HCT116 (cell line): Measurements from ENCODE around the gene ART3. TPM values are rescaled to one million over a fixed set of nuclear protein-coding genes. Genes with fewer than 3 reads are reported as not detected.

Source experiments
- ATAC-seq: fragments of 200-7000 bp; cut with Tn5 transposase; 2 replicates; pipeline ENCODE4 v1.9.1; 2020; ENCODE audit warnings: mild to moderate bottlenecking, moderate library complexity
- BruUV-seq: library from RNA; stranded (reverse); fragments of 400-500 nt; replicated peaks from 2 replicates; lab custom pipeline; 2021; lab: Mats Ljungman, UMichigan
- CTCF ChIA-PET: fragments of 300-600 bp; sonication (Branson Sonifier 250); formaldehyde crosslinking; loops from one replicate; lab custom pipeline; 2021; ENCODE audit warnings: antibody characterized with exemption; lab: Charles Lee
- POLR2A ChIA-PET: fragments of 300-600, 350-600 bp; sonication (Branson Sonifier 250); formaldehyde crosslinking; loops from one replicate; lab custom pipeline; 2021; ENCODE audit warnings: antibody characterized with exemption; lab: Charles Lee
- RAD21 ChIA-PET, 2 experiments: fragments of 300-600 bp; sonication (Branson Sonifier 250); formaldehyde crosslinking; loops; one replicate each; lab custom pipeline; 2023; ENCODE audit warnings: low total read pairs in 2 of 2; ENCODE audit not compliant: uncharacterized antibody in 2 of 2, unreplicated experiment in 2 of 2, low non-redundant PET in 1 of 2; lab: Charles Lee
- DNase-seq: peaks from one replicate; pipeline ENCODE4 v3.0.0-alpha.2; 2010; ENCODE audit warnings: low read depth, low spot score
- H2AFZ ChIP-seq: fragments of 200-600 bp; shearing (Covaris generic), sonication (generic); 2 replicates; pipeline ENCODE4 v1.6.1; 2017; ENCODE audit warnings: low read depth, mixed run types, mixed read lengths, antibody characterized with exemption, low read length; ENCODE audit not compliant: poor library complexity, severe bottlenecking
- H3K27ac ChIP-seq: 2 replicates; pipeline ENCODE4 v1.5.1; 2012; ENCODE audit warnings: low read depth, low read length
- H3K27me3 ChIP-seq: fragments of 200-600 bp; sonication (generic); 2 replicates; pipeline ENCODE4 v1.6.1; 2016; ENCODE audit warnings: mixed run types, low read length, mixed read lengths; ENCODE audit not compliant: insufficient read depth
- H3K36me3 ChIP-seq, 2 experiments: fragments of 200-500 bp in 1 of 2; fragments of 200-600 bp in 1 of 2; sonication (Bioruptor generic) in 1 of 2; sonication (generic) in 1 of 2; 2 replicates each; pipeline versions ENCODE4 v1.5.1 to v1.6.1; 2014 to 2016; ENCODE audit warnings: low read length in 2 of 2, inconsistent platforms in 1 of 2, mixed read lengths in 1 of 2, mixed run types in 1 of 2; ENCODE audit not compliant: insufficient read depth in 2 of 2, control insufficient read depth in 1 of 2
- H3K4me1 ChIP-seq, 2 experiments: fragments of 200-600 bp in 1 of 2; sonication (generic) in 1 of 2; 2 replicates each; pipeline versions ENCODE4 v1.5.1 to v1.6.1; 2012 to 2017; ENCODE audit warnings: low read length in 2 of 2, inconsistent platforms in 1 of 2, mild to moderate bottlenecking in 1 of 2, mixed read lengths in 1 of 2, mixed run types in 1 of 2, moderate library complexity in 1 of 2; ENCODE audit not compliant: insufficient read depth in 2 of 2, control insufficient read depth in 1 of 2
- H3K4me2 ChIP-seq: fragments of 200-600 bp; sonication (generic); 2 replicates; pipeline ENCODE4 v1.6.1; 2017; ENCODE audit warnings: mixed run types, low read length, mixed read lengths
- H3K4me3 ChIP-seq, 2 experiments: fragments of 200-600 bp in 1 of 2; sonication (generic) in 1 of 2; replicated peaks in 1 of 2; 2 replicates each; pipeline ENCODE4 v1.5.1; 2011 to 2016; ENCODE audit warnings: low read length in 2 of 2, control low read depth in 1 of 2, low read depth in 1 of 2, mild to moderate bottlenecking in 1 of 2, mixed read lengths in 1 of 2, mixed run types in 1 of 2
- H3K79me2 ChIP-seq: fragments of 200-600 bp; sonication (generic); 2 replicates; pipeline ENCODE4 v1.6.1; 2017; ENCODE audit warnings: mild to moderate bottlenecking, mixed run types, low read length, moderate library complexity, mixed read lengths; ENCODE audit not compliant: insufficient read depth
- H3K9ac ChIP-seq: fragments of 200-600 bp; sonication (generic); 2 replicates; pipeline ENCODE4 v1.6.1; 2016; ENCODE audit warnings: low read length, mixed read lengths
- H3K9me2 ChIP-seq: fragments of 200-600 bp; sonication (generic), shearing (Covaris generic); 2 replicates; pipeline ENCODE4 v1.6.1; 2017; ENCODE audit warnings: mixed run types, mild to moderate bottlenecking, moderate library complexity; ENCODE audit not compliant: insufficient read depth
- H3K9me3 ChIP-seq, 2 experiments: fragments of 200-500 bp in 1 of 2; fragments of 200-600 bp in 1 of 2; sonication (Bioruptor generic) in 1 of 2; sonication (generic) in 1 of 2; 2 replicates each; pipeline ENCODE4 v1.6.1; 2014 to 2017; ENCODE audit warnings: low read length in 2 of 2, mixed read lengths in 2 of 2, inconsistent platforms in 1 of 2, low read depth in 1 of 2, mild to moderate bottlenecking in 1 of 2, mixed run types in 1 of 2, moderate library complexity in 1 of 2; ENCODE audit not compliant: control insufficient read depth in 1 of 2, insufficient read depth in 1 of 2
- H4K20me1 ChIP-seq: fragments of 200-600 bp; sonication (generic), shearing (Covaris generic); 2 replicates; pipeline ENCODE4 v1.6.1; 2017; ENCODE audit warnings: mixed run types, mild to moderate bottlenecking, moderate library complexity; ENCODE audit not compliant: insufficient read depth
- ATF3 ChIP-seq: IDR thresholded peaks from 2 replicates; pipeline ENCODE4 v1.6.1; 2012
- CTCF ChIP-seq, 3 experiments: fragments of 200-600 bp in 1 of 3; sonication (generic) in 1 of 3; IDR thresholded peaks in 2 of 3; conservative IDR thresholded peaks in 1 of 3; 2 replicates each; pipeline ENCODE4 v1.5.1; 2012 to 2017; ENCODE audit warnings: low read depth in 2 of 3, low read length in 2 of 3, antibody characterized with exemption in 1 of 3, borderline replicate concordance in 1 of 3, control low read depth in 1 of 3, mild to moderate bottlenecking in 1 of 3, mixed read lengths in 1 of 3, mixed run types in 1 of 3, moderate library complexity in 1 of 3; ENCODE audit not compliant: insufficient read depth in 1 of 3
- ELF1 ChIP-seq: IDR thresholded peaks from 2 replicates; pipeline ENCODE4 v1.6.1; 2012; ENCODE audit warnings: low read depth, borderline replicate concordance
- EZH2phosphoT487 ChIP-seq: fragments of 200-600 bp; IDR thresholded peaks from 2 replicates; pipeline ENCODE4 v1.6.1; 2018; ENCODE audit warnings: antibody characterized with exemption, borderline replicate concordance
- POLR2A ChIP-seq: IDR thresholded peaks from 2 replicates; pipeline ENCODE4 v1.7.0; 2011; ENCODE audit warnings: borderline replicate concordance; ENCODE audit not compliant: insufficient read depth, insufficient read length; ENCODE audit errors: extremely low read depth
- SIN3A ChIP-seq: IDR thresholded peaks from 2 replicates; pipeline ENCODE4 v1.6.1; 2012; ENCODE audit warnings: low read depth
- SP1 ChIP-seq: IDR thresholded peaks from 2 replicates; pipeline ENCODE4 v1.6.1; 2012; ENCODE audit warnings: low read depth
- SRF ChIP-seq: IDR thresholded peaks from 2 replicates; pipeline ENCODE4 v1.6.1; 2012; ENCODE audit warnings: low read depth
- YY1 ChIP-seq: IDR thresholded peaks from 2 replicates; pipeline ENCODE4 v1.6.1; 2011; ENCODE audit warnings: low read length, low read depth, moderate library complexity, mild to moderate bottlenecking; ENCODE audit not compliant: insufficient replicate concordance; ENCODE audit errors: extremely low read depth
- ZBTB33 ChIP-seq: IDR thresholded peaks from 2 replicates; pipeline ENCODE4 v1.6.1; 2011; ENCODE audit warnings: mild to moderate bottlenecking, low read length, moderate library complexity; ENCODE audit not compliant: insufficient replicate concordance; ENCODE audit errors: extremely low read depth
- intact Hi-C: fragments of 100-400 bp; cut with micrococcal nuclease; formaldehyde crosslinking; loops from 2 replicates; pipeline ENCODE4 v1.10.0; 2022
- total RNA-seq: library from RNA; stranded (reverse); gene quantifications from one replicate; pipeline ENCODE4 v1.2.1, GENCODE V29; 2021; ENCODE audit not compliant: unreplicated experiment

ART3 gene
- total RNA-seq, 1 experiment from 2014 or later, result not detected

- Histone ChIP-seq H3K4me1 (no peaks in the 10 kb centered on the region), H2AFZ (no peak overlapping the region), H3K9me2 (no peaks in the 10 kb centered on the region), H3K27ac (no peak overlapping the region), H3K9ac (no peak overlapping the region), H3K27me3 (no peaks in the 10 kb centered on the region), H3K9me3 (no peaks in the 10 kb centered on the region), H4K20me1 (no peaks in the 10 kb centered on the region), H3K79me2 (no peaks in the 10 kb centered on the region), H3K36me3 (no peaks in the 10 kb centered on the region), H3K4me2 (no peak overlapping the region), H3K4me3 (no peak overlapping the region)
- intact Hi-C loops, result no loop called here
- ChIA-PET RAD21 (no interaction called here), POLR2A (no interaction called here), CTCF (interaction anchor here (2.4 kb wide), 1 partner anchor 9 kb away, joined by 7 read pairs; no protein-coding TSS in a partner anchor)
- no TSS peak for BruUV-seq
- TF ChIP-seq SIN3A (no peak), ATF3 (no peak), ELF1 (no peak), YY1 (no peak), CTCF (IDR thresholded peaks at IDR 0.05 in 2 of 3, conservative IDR thresholded peaks at IDR 0.05 in 1 of 3; ENCODE audit: borderline replicate concordance in 1 of 3, insufficient read depth in 1 of 3, low read depth in 2 of 3, low read length in 2 of 3) (no peak), ZBTB33 (no peak), POLR2A (no peak), EZH2phosphoT487 (no peak), SP1 (no peak), SRF (no peak)
- DNase-seq (no peak), ATAC-seq (no peak)
Observed at GRCh38 chr4:76078033-76078613, 3.6 kb downstream of the ART3 start.
